GM08714 (cell line): ENCODE results near the gene C1orf226.
"Not testable (repeated sequence)": the region's sequence is repeated elsewhere in the genome, so short reads cannot be mapped to it uniquely, and the experiment has no call there.

Experiments
- H3K4me3 ChIP-seq: fragments of 200-500 bp; sonication (Bioruptor generic); 2 replicates; pipeline ENCODE4 v1.5.1; 2014; ENCODE audit warnings: mild to moderate bottlenecking, low read length, inconsistent platforms
- ZNF274 ChIP-seq: IDR thresholded peaks from 2 replicates; pipeline ENCODE4 v1.6.1; 2012; ENCODE audit warnings: mild to moderate bottlenecking, low read depth, low read length

Gene C1orf226, protein sequence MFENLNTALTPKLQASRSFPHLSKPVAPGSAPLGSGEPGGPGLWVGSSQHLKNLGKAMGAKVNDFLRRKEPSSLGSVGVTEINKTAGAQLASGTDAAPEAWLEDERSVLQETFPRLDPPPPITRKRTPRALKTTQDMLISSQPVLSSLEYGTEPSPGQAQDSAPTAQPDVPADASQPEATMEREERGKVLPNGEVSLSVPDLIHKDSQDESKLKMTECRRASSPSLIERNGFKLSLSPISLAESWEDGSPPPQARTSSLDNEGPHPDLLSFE

DNA sequence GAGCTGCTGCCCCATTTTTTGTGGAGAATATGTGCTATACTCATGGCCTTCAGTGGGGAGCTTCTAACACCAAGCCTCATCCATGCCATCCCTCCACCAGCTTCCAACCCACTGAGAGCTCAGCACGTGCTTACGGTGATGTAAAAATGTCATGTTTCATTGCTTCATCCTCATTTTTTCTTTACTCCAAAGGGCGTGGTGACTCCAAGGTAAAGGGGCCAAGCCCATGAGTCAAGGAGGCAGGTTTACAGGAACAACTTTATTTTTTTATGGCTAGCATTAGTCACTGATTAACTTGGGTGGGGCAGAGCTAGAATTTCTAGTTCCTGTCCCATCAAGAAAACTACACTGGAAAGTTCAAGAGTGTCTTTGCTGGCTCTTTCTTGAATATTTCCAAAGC is at the start of gene C1orf226:
Gene C1orf226 (plus strand): TSS at position 346 of the 400 bp plus-strand sequence. CDS start 174 bp downstream, outside the sequence.
- TF ChIP-seq ZNF274, result no peak
- H3K4me3 ChIP-seq, result no peak within 1 kb of the TSS

DNA sequence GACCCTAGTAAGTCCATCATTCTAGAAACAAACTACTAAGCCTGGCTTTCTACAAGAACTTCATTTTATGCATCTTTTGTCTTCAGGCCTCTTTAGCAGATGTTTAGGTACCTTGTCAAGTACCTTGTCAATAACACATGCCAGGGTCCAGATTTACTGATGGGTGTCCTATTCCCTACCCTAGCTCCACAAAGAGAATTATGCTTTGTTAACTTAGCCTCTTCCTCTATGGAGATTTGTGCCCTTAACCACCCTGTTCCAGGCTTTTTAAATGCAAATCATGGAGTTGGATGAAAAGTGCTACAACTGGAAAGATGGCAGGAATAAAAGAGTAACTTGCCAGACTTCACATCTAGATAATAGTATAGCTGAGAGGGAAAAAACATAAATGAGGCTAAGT is 47.5 kb upstream of the C1orf226 start:
- no peak overlapping the region for H3K4me3 ChIP-seq
- TF ChIP-seq ZNF274, result no peak

DNA sequence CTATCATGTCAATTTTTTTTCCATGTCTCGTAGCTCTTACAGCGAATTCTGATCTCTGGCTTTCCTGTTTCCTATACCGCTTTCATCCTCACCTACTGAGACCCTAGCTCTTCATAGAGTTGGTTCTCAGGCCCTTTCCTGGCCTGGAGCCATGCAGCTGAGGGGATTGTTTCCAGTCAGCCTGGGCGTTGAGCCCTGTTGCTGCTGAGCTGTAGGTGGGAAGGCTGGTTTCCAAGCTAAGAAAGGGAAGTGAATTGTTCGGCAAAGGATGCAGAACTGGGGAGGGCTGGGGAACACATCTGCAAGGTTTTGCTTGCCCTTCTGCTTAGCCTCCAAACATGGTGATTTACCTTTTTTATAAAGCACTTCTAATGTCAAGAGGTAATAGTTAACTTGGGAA is 46.4 kb upstream of the C1orf226 start:
- no peak overlapping the region for H3K4me3 ChIP-seq
- no peak for TF ChIP-seq ZNF274

DNA sequence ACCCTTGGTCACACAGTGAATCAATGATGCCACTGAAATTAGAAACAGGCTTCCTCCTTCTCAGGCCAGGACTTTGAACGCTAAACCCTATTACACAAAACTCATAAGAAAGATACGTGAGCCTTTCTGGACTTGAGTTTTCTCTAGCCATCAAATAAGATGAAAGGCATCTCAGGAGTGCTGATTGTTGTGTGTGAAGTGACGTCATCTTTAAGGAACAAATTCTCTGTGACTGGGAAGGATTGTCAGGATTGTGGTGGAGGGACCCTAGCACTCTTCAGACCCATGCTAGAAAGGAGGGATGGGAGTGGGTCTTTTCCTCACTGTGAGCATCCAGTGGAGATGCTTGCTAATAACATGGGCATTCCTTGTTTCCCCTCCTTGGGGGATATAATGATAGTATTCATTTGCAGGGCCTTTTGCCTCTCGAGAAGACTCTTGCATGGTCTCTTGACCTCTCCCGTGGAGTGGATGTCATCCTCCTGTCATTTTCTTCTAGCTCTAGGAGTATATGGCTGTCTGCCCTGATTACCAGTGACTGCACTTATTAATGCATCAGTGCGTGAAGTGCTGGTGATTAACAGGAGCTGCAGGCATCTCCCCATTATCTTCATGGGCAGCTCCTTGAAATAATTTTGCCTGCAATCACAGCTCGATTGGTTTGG is 44.8 kb upstream of the C1orf226 start:
- TF ChIP-seq ZNF274, result no peak
- H3K4me3 ChIP-seq, result no peak overlapping the region

DNA sequence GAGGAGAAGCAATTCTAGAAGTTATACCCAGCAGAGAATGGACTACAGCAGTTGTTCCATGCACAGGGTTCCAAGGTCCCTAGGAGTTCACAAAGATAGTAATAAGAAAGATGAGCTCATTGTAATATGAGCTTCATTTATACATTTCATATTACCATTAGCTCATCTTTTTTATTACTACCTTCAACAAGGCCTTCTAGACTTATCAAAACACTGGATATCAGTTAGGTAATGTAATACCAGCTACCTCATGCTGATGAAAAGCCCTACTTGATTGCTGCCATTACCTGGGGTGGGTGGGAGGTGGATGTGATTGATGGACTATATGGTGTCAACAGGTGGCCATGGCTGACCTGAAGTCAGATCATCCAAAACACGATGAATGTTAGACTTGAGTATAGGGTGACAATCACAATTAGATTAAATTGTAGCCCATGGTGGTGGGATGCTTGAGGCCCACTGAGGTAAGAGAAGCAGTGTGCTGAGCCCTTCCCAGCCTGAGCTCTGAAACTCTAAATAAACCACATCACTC is 39.0 kb upstream of the C1orf226 start:
- H3K4me3 ChIP-seq, result no peak overlapping the region
- no peak for TF ChIP-seq ZNF274

DNA sequence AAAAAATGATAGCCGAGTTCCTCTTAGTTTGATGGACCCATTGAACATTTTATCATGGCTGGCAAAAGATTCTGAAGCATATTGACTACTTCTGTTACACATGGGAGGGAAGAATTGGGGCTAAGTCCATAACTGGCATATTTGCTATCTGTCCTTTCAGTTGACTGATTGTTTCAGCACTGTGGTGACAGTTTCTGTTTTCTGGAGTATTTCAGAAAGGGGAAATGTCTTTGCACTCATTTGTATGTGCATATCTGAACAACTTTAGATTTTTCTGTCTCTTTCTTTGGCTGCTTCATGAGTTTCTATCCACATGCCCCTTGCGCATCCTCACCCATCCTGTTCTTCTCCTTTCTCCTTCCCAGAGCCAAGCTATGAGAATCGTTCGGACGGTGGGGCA is 38.1 kb upstream of the C1orf226 start:
- no peak overlapping the region for H3K4me3 ChIP-seq
- no peak for TF ChIP-seq ZNF274

DNA sequence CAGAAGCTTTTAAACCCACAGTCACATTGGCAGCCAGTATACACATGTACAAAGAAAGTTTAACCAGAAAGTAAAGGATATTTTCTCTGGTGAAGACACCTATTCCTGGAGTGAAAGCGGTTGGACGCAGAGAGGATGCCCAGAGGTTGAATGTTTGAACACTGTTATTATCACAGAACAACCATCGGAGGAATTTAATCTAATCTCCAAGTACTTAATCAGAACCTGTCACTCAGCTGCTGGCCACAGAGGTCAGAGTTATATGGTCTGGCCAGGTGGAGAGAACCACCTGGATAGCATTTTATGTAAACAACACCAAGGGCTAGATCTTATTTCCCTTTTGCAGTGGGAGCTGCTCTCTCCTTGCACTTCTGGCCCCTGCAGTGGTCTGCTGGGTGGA is 34.2 kb upstream of the C1orf226 start:
- no peak overlapping the region for H3K4me3 ChIP-seq
- TF ChIP-seq ZNF274, result no peak

DNA sequence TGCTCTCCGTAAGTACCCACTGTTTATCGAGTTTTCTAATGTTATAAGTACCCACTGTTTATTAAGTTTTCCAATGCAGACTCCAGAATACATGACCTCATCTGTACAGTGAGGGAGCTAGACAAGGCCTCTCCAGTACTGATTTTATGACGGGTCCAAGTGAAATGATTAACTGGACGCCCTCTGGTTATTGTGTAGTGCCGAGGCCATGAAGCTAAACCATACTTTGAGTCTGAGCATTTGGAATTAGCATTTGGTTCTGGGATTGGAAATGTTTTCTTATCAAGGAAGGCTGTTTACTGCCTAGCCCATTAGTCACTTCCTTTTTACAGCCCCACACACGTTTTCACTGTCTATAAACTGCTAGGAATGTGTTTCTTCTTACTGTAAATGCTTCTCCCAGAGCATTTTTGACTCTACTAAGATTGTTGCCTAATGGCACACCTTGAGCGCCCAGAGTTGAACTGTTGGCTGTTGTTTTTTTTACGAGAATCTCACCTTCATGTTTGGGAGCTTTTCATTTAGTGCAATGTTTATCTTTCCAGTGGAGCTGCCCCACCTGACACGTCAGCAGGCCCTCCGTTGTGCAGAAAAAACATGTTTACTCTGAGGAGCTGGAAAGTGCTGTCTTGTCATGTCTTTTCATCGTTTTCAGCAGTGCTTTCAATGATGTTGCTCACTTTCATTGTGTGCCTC is 31.7 kb upstream of the C1orf226 start:
- TF ChIP-seq ZNF274, result no peak
- H3K4me3 ChIP-seq, result no peak overlapping the region

DNA sequence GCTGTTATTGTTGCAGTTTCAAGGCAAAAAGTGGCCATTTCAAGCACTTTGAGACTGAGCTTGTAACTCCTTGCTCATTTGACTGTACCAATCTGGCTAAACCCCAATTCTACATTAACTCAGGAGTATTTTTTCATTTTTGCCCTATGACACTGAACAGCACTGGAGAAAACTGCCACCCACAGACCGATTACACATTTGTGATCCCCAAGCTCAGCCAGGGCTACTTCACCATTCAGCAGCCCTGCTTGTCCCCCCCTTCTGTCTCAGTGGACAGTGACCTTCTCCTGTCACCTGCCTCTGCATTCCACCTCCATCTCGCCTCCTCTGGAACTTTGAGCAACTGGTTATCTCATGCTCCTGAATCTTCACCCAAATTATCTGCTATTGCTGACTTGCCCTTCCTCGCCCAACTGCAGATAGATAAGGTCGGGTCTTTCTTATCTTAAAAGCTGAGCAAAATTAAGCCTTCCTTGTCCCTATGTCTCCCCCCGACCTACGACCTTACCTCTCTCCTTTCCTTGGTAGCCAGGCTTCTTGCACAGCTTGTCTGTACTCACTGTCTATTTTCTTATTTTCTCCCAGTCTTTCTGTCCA is 30.2 kb upstream of the C1orf226 start:
- no peak overlapping the region for H3K4me3 ChIP-seq
- no peak for TF ChIP-seq ZNF274

DNA sequence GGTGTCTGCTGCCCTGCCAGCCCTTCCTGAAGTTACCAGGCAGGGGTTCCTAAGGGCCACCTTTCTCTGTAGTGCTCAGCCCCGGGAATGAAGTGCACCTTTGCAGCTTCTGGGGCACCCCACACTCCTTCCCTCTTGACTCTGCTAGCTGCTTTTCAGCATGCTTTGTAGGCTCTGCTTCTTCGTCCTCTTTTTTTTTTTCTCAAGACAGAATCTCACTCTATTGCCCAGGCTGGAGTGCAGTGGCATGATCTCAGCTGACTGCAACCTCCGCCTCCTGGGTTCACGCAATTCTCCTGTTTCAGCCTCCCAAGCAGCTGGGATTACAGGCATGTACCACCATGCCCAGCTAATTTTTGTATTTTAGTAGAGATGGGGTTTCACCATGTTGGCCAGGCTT is 29.7 kb upstream of the C1orf226 start:
- not testable (repeated sequence) for H3K4me3 ChIP-seq

DNA sequence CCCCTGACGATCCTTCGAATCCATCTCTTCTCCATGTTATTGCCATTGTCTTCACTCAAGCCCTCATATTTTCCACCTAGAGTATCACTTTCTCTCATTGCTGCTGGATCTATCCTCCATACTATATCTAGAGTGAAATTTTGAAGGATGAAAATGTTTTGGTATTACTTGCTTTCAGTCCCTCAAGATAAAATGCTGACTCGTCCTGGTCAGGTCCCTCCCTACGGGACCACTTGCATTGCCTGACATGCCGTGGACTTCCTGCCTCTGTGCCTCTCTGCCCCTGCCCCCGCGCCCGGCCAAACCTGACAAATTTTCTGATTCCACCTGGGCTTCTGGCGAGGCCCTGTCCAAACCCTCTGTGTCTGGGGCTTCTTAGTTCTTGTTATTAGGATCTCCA is 28.4 kb upstream of the C1orf226 start:
- H3K4me3 ChIP-seq, result no peak overlapping the region
- TF ChIP-seq ZNF274, result no peak

DNA sequence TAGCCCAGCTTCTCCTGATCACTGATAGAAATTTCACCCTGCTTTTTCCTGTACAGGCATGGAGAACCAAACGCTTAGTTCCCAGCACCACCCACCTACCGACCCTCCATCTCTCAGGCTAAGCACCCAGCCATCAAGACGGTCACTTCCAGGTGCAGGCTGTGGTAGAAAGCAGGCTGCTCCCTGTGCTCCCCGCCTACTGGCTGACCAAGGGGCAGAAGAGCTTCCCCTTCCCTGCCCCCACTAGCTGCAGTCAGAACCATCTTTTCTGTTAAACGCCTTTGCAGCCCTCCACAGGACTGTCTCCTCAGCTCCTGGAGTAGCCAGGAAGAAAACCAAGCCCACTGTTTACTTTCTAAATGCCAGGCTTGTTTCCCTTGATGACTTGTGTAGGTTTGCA is 27.8 kb upstream of the C1orf226 start:
- no peak for TF ChIP-seq ZNF274
- H3K4me3 ChIP-seq, result no peak overlapping the region

DNA sequence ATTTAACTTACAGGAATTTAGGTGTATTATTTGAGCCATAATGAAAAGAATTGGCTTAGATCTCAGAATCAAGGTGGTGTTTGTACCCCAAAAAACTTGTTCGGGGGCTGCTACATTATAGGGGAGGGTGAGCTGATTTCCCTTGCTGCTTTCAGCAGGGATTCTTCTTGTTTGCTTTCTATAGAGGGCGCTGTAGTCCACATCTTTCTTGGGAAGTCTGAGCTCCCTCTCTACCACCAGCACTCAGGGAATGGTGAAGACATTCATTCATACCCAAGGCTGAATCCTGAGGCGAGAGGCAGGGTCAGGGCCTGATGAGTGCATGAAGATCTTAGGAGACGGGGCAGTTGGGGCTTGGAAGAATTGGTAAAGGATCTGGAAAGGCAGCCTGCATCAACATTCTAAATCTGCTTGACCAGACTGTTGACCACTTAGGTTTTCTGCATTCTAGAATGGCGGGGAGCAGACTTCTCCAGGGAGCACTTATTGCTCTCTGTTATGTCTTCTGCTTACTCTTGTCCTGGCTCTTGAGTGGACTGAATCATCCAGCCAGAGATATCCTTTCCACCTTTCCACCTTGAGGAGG is 23.8 kb upstream of the C1orf226 start:
- no peak for TF ChIP-seq ZNF274
- H3K4me3 ChIP-seq, result no peak overlapping the region

DNA sequence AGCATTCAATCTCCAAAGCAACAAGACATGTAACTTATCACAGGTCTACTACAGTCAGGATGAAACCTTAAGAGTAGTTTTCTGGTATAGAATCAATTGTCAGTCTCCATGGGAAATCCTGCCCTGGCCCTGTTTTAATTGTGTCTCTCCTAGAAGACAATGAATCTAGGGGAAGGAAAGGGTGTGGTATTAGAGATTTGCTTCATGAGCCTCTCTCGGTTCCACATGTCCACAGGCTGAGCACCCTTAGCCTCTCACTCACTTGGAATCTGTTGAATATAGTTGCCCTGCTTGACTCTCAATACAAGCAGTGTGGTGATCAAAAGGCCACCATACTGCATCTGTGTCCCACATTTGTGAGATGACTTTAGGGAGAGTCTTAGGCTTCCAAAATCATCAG is 22.6 kb upstream of the C1orf226 start:
- no peak overlapping the region for H3K4me3 ChIP-seq
- no peak for TF ChIP-seq ZNF274

DNA sequence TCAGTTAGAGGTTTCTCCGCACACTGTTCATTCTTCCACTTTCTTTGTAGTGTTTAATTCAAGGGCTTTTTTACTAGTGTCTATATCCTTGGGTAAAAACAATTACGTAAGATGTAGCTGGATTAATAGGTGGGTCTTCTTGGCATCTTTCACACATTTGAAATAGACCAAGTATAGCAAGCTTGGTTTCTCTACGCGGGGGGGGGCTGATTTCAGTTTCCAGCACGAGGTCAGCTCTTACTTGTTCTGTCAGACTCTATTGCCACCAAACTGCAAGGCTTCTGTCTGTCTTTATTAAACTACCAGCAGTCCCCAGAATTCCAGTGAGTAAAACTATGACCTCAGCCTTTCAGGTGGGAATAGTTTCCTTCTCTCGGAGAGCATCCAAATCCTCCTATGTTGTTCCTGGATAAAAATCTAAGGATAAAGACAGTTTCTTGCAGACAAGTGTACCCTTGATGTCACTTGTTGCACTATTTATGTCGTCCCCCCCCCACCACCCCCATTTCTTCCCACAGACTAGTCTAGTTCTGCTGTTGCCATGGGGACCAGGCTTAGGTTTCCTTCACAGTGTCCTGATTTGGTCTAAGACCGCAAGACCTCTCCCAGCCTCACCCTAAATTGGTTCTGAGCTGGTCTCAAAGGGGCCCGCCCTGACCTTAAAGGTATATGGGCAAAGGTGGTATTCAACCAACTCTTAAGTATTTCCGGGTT is 21.8 kb upstream of the C1orf226 start:
- H3K4me3 ChIP-seq, result no peak overlapping the region
- TF ChIP-seq ZNF274, result no peak
